Kidney (tissue), 14 donors: Measurements from ENCODE around the gene OBP2B. TPM values are rescaled to one million over a fixed set of nuclear protein-coding genes. Genes with fewer than 3 reads are reported as not detected.
"Not testable (repeated sequence)": the region's sequence is repeated elsewhere in the genome, so short reads cannot be mapped to it uniquely, and the experiment has no call there.

Source experiments
- DNase-seq, 5 donors: peaks; one replicate each; pipeline ENCODE4 v3.0.0-alpha.2; 2013 to 2020
- FAIRE-seq: peaks from 2 replicates; lab custom pipeline; 2012; peaks lifted over from hg19 to GRCh38; lab: Jason Lieb, UNC
- H3K27ac ChIP-seq, 2 donors: one replicate each; pipeline ENCODE4 v1.7.0; 2013; ENCODE audit warnings: low read depth in 2 of 2, low read length in 2 of 2, inconsistent platforms in 1 of 2
- H3K27me3 ChIP-seq: one replicate; pipeline ENCODE4 v1.7.1; 2013; ENCODE audit warnings: low read length, inconsistent platforms; ENCODE audit not compliant: control insufficient read depth, insufficient read depth
- H3K36me3 ChIP-seq, 3 donors: one replicate each; pipeline versions ENCODE4 v1.7.0 to v1.7.1; 2013; ENCODE audit warnings: low read length in 3 of 3, control low read depth in 1 of 3, inconsistent platforms in 1 of 3; ENCODE audit not compliant: insufficient read depth in 3 of 3, control insufficient read depth in 2 of 3
- H3K4me1 ChIP-seq, 3 donors: one replicate each; pipeline versions ENCODE4 v1.7.0 to v1.7.1; 2013; ENCODE audit warnings: low read length in 3 of 3, inconsistent platforms in 1 of 3, low read depth in 1 of 3; ENCODE audit not compliant: control insufficient read depth in 2 of 3, insufficient read depth in 2 of 3
- H3K4me3 ChIP-seq, 3 donors: one replicate each; pipeline versions ENCODE4 v1.7.0 to v1.8.1; 2013; ENCODE audit warnings: low read length in 3 of 3, control low read depth in 1 of 3, inconsistent platforms in 1 of 3
- H3K9ac ChIP-seq, 3 donors: one replicate each; pipeline versions ENCODE4 v1.7.0 to v1.7.1; 2013; ENCODE audit warnings: low read length in 3 of 3, control low read depth in 1 of 3, inconsistent platforms in 1 of 3
- H3K9me3 ChIP-seq, 3 donors: one replicate each; pipeline versions ENCODE4 v1.7.0 to v1.7.1; 2013; ENCODE audit warnings: low read length in 3 of 3, control low read depth in 1 of 3, inconsistent platforms in 1 of 3; ENCODE audit not compliant: control insufficient read depth in 2 of 3, insufficient read depth in 1 of 3
- CTCF ChIP-seq: IDR thresholded peaks from 3 replicates; pipeline ENCODE4 v1.5.1; 2012; ENCODE audit warnings: mild to moderate bottlenecking, moderate library complexity, borderline replicate concordance; ENCODE audit not compliant: insufficient read depth; ENCODE audit errors: extremely low read depth
- intact Hi-C: fragments of 100-400 bp; cut with DNase I; formaldehyde crosslinking; loops from one replicate; pipeline ENCODE4 v1.11.1; 2022
- polyA plus RNA-seq: library from polyadenylated mRNA; stranded (reverse); fragments of 350-450 nt; fragmentation: Illumina TruSeq; extraction: RNeasy Lipid Tissue Mini Kit (QIAGEN cat#74804); gene quantifications from one replicate; pipeline ENCODE4 v1.2.3, GENCODE V29; 2014; ENCODE audit warnings: low read depth, low replicate concordance; ENCODE audit not compliant: insufficient read depth
- total RNA-seq: library from RNA; stranded (reverse); fragmentation: NEBNext Ultra II Directional; extraction: Animal tissue kit (Norgen Biotek cat#: 25700); gene quantifications from one replicate; pipeline ENCODE4 v1.2.1, GENCODE V29; 2021
- donor health status: control.
- donor health status: control.
- donor health status: control.
- donor health status: control.
- donor health status: control.
- donor health status: DM: yes; HTN: yes; CAD: no.
- donor health status: Normal renal cell carcinoma (clear cell type).

Gene OBP2B
- total and polyA plus RNA-seq, 2 donors from 2014 or later = not detected

GRCh38 chr9:133230093-133230492, 21.0 kb upstream of the OBP2B start:
- Histone ChIP-seq H3K4me3 (no peak overlapping the region), H3K27ac (no peak overlapping the region), H3K9ac (no peak overlapping the region), H3K36me3 (no peaks in the 10 kb centered on the region), H3K27me3 (no peaks in the 10 kb centered on the region), H3K9me3 (peaks cover 0 to 2% (median 0%) of the 10 kb centered on the region in 3 donors), H3K4me1 (no peaks in the 10 kb centered on the region)
- FAIRE-seq = no peak
- DNase-seq = no peak
- intact Hi-C loops = no loop called here
- no peak for TF ChIP-seq CTCF

- FAIRE-seq, H3K27me3 ChIP-seq, H3K9ac ChIP-seq, H3K27ac ChIP-seq, H3K4me1 ChIP-seq, H3K9me3 ChIP-seq, H3K36me3 ChIP-seq, H3K4me3 ChIP-seq, intact Hi-C loops: not testable (repeated sequence)
- DNase-seq = peak in 1 of 5 donors; percentile 55
These were observed 19.6 kb upstream of the OBP2B start for GRCh38 chr9:133228474-133229193.

GRCh38 chr9:133227996-133228395, 18.9 kb upstream of the OBP2B start:
- intact Hi-C loops, H3K9ac ChIP-seq: not testable (repeated sequence)
- DNase-seq = peak in 1 of 5 donors; percentile 56

GRCh38 chr9:133227242-133227860, 18.3 kb upstream of the OBP2B start:
- no peak overlapping the region for H3K27ac ChIP-seq
- TF ChIP-seq CTCF = no peak
- H3K27me3 ChIP-seq = no peaks in the 10 kb centered on the region
- no peak overlapping the region for H3K4me3 ChIP-seq
- DNase-seq (peak in 1 of 5 donors; percentile 52), FAIRE-seq (no peak)
- intact Hi-C loops = no loop called here
- H3K36me3 ChIP-seq = no peaks in the 10 kb centered on the region
- no peaks in the 10 kb centered on the region for H3K4me1 ChIP-seq
- peaks cover 0 to 2% (median 0%) of the 10 kb centered on the region in 3 donors for H3K9me3 ChIP-seq
- H3K9ac ChIP-seq = no peak overlapping the region

More at GRCh38 chr9:133227996-133228395, 18.9 kb upstream of the OBP2B start:
- H3K27me3 ChIP-seq, H3K4me1 ChIP-seq, H3K9me3 ChIP-seq, H3K4me3 ChIP-seq, H3K27ac ChIP-seq, H3K36me3 ChIP-seq, FAIRE-seq: not testable (repeated sequence)
